ENCODE results near the gene FLRT1.

FLRT1 gene

GRCh38 chr11:64000026-64000739 is 35.5 kb upstream of the FLRT1 start:
- peak; percentile 95 for DNase-seq (ENCODE audit: low spot score)
- in situ Hi-C loops (cut with MboI; ENCODE audit: low pct_unique_long_range_greater_than_20kb, low sequenced_read_pairs, unreplicated experiment), result no loop called here
- TF ChIP-seq CTCF (IDR thresholded peaks at IDR 0.05; ENCODE audit: extremely low read depth, insufficient read depth, missing control alignments), result peak; percentile 92

GRCh38 chr11:64000740-64001483 is 34.8 kb upstream of the FLRT1 start:
- no peak for DNase-seq (ENCODE audit: low spot score)
- TF ChIP-seq CTCF (IDR thresholded peaks at IDR 0.05; ENCODE audit: extremely low read depth, insufficient read depth, missing control alignments), result no peak
- in situ Hi-C loops (cut with MboI; ENCODE audit: low pct_unique_long_range_greater_than_20kb, low sequenced_read_pairs, unreplicated experiment), result no loop called here

- no peak for TF ChIP-seq CTCF (IDR thresholded peaks at IDR 0.05; ENCODE audit: extremely low read depth, insufficient read depth, missing control alignments)
- in situ Hi-C loops (cut with MboI; ENCODE audit: low pct_unique_long_range_greater_than_20kb, low sequenced_read_pairs, unreplicated experiment), result no loop called here
- no peak for DNase-seq (ENCODE audit: low spot score)
Measured at GRCh38 chr11:64001484-64002420, 34.0 kb upstream of the FLRT1 start.

- in situ Hi-C loops (cut with MboI; ENCODE audit: low pct_unique_long_range_greater_than_20kb, low sequenced_read_pairs, unreplicated experiment), result no loop called here
- no peak for TF ChIP-seq CTCF (IDR thresholded peaks at IDR 0.05; ENCODE audit: extremely low read depth, insufficient read depth, missing control alignments)
- DNase-seq (ENCODE audit: low spot score), result no peak
Measured at GRCh38 chr11:64003807-64004589, 31.7 kb upstream of the FLRT1 start.

GRCh38 chr11:64004590-64004984 is 31.1 kb upstream of the FLRT1 start:
- no peak for TF ChIP-seq CTCF (IDR thresholded peaks at IDR 0.05; ENCODE audit: extremely low read depth, insufficient read depth, missing control alignments)
- in situ Hi-C loops (cut with MboI; ENCODE audit: low pct_unique_long_range_greater_than_20kb, low sequenced_read_pairs, unreplicated experiment), result no loop called here
- DNase-seq (ENCODE audit: low spot score), result no peak

- TF ChIP-seq CTCF (IDR thresholded peaks at IDR 0.05; ENCODE audit: extremely low read depth, insufficient read depth, missing control alignments), result no peak
- no peak for DNase-seq (ENCODE audit: low spot score)
- in situ Hi-C loops (cut with MboI; ENCODE audit: low pct_unique_long_range_greater_than_20kb, low sequenced_read_pairs, unreplicated experiment), result no loop called here
Measured at GRCh38 chr11:64005691-64006090, 30.0 kb upstream of the FLRT1 start.

Data from GM13977 (cell line).